GM21717 (cell line): ENCODE data around the gene ECEL1.

ENCODE experiments used
- ATAC-seq: cut with Tn5 transposase; IDR thresholded peaks from one replicate; pipeline ENCODE4 v1.9.1; 2021; ENCODE audit warnings: mild to moderate bottlenecking, moderate library complexity; ENCODE audit not compliant: unreplicated experiment

Gene ECEL1

DNA sequence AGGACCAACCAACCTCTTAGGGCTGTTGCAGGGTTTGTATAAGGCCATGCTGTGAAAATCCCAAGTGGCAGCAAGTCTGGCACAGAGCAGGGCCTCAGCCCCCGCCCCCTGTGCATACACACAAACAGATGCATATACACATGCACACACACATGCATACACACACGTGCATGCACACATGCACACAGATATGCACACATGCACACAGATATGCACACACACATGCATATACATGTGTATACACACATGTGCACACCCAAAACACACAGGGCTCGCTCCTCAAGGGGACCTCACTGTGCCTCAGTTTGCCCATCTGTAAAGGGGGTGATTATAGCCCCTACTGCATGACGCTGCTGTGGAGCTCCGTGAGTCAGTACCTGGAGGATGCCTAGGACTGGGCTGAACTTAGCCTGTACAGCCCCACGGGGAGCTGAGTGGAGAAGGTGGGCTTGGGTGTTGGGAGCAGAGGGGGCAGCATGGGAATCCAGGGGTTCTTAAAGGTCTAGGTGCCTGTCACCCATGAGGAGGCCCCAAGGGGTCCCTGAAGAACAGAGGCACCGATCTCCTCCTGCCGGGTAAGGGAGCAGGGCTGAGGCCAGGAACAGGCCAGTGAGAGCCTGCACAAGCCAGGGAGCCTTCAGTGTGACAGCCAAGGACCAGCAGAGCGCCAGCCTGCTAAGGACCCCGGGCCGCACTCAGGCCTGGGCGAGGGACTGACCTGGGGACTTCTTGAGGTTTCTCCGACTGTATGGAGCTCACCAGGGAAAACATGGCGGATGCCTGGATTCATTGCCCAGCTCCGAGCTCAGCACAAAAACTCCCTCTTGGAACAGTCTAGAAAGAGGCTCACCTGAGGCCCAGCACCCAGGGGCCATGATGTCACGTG lies 55.7 kb downstream of the ECEL1 start:
- no peak for ATAC-seq
